Measurements from ENCODE around the gene C14orf119.
A peak's percentile ranks its signal among the peaks of the same experiment; 100 is the strongest.
"Not testable (repeated sequence)": the region's sequence is repeated elsewhere in the genome, so short reads cannot be mapped to it uniquely, and the experiment has no call there.

C14orf119 gene

DNA sequence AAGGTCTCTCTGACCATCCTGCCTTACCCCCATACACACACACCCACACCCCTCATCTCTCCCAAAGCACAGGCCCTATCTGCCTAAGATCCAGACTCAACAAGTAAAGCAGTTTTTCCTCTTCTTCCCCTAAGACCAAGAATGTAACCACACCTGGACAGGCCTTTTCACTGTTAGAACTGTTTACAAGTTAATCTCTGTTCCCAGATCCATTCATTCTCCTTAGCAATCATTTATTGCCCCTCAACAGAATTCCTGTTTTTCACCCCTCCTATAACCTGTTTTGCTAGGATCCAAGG is 11.4 kb downstream of the C14orf119 start:
- no peak overlapping the region for H3K9ac ChIP-seq
- no peak overlapping the region for H3K4me3 ChIP-seq
- TF ChIP-seq Cebpa-rat (IDR thresholded peaks at IDR 0.05), result no peak

DNA sequence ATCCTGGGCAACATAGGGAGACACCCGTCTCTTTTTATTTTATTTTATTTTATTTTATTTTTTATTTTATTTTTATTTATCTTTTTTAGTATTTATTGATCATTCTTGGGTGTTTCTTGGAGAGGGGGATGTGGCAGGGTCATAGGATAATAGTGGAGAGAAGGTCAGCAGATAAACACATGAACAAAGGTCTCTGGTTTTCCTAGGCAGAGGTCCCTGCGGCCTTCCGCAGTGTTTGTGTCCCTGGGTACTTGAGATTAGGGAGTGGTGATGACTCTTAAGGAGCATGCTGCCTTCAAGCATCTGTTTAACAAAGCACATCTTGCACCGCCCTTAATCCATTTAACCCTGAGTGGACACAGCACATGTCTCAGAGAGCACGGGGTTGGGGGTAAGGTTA is 12.3 kb downstream of the C14orf119 start:
- peaks cover 11% of the 10 kb centered on the region for H3K9me3 ChIP-seq
- H3K27ac ChIP-seq, H3K4me2 ChIP-seq, H3K9ac ChIP-seq, H3K4me1 ChIP-seq, H4K20me1 ChIP-seq, H3K27me3 ChIP-seq, H3K4me3 ChIP-seq, H3K36me3 ChIP-seq: not testable (repeated sequence)

More for the DNA sequence above, 11.4 kb downstream of the C14orf119 start:
- Histone ChIP-seq H3K4me2 (no peak overlapping the region), H3K27ac (no peak overlapping the region), H3K36me3 (no peaks in the 10 kb centered on the region), H3K4me1 (no peaks in the 10 kb centered on the region), H3K27me3 (no peaks in the 10 kb centered on the region), H4K20me1 (no peaks in the 10 kb centered on the region; the same call in 1 of the 2 replicates), H3K9me3 (peaks cover 11% of the 10 kb centered on the region)

DNA sequence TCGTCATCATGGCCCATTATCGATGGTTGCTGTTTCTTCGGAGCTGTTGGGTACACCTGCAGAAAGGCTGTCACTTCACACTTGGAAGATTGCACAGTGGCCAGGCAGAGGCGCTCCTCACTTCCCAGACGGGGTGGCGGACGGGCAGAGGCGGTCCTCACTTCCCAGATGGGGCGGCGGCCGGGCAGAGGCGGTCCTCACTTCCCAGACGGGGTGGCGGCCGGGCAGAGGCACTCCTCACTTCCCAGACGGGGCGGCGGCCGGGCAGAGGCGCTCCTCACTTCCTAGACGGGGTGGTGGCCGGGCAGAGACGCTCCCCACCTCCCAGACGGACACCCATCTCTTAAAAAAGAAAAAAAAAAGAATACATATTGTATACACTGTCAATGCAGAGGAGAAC is 12.9 kb downstream of the C14orf119 start:
- H3K9me3 ChIP-seq, result peaks cover 11% of the 10 kb centered on the region
- H4K20me1 ChIP-seq, H3K9ac ChIP-seq, H3K27ac ChIP-seq, H3K4me3 ChIP-seq, H3K4me1 ChIP-seq, H3K36me3 ChIP-seq, H3K27me3 ChIP-seq, H3K4me2 ChIP-seq: not testable (repeated sequence)

DNA sequence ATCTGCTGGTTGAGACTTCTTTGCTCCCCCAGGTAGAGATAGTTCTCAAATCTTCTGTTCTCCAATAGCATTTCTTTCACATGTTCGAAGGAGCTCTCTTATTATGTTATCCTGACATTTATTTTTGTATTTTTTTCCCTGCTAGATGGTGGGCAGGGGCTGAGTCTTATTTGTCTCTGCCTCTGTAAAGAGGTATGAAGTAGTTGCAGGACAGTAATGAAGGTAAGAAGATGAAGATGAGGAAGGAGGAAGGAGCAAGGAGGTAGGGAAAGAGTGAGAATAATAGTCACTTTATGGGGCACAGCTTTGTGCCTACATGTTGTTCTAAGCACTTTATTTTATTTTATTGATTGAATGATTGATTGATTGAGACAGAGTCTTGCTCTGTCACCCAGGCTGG is 14.5 kb downstream of the C14orf119 start:
- Histone ChIP-seq H3K4me3 (no peak overlapping the region), H3K27ac (no peak overlapping the region), H3K9me3 (peaks cover 11% of the 10 kb centered on the region), H3K27me3 (no peaks in the 10 kb centered on the region), H3K4me2 (no peak overlapping the region), H3K4me1 (peaks cover 2% of the 10 kb centered on the region), H3K9ac (no peak overlapping the region), H4K20me1 (no peaks in the 10 kb centered on the region), H3K36me3 (no peaks in the 10 kb centered on the region)
- TF ChIP-seq Cebpa-rat (IDR thresholded peaks at IDR 0.05), result no peak

DNA sequence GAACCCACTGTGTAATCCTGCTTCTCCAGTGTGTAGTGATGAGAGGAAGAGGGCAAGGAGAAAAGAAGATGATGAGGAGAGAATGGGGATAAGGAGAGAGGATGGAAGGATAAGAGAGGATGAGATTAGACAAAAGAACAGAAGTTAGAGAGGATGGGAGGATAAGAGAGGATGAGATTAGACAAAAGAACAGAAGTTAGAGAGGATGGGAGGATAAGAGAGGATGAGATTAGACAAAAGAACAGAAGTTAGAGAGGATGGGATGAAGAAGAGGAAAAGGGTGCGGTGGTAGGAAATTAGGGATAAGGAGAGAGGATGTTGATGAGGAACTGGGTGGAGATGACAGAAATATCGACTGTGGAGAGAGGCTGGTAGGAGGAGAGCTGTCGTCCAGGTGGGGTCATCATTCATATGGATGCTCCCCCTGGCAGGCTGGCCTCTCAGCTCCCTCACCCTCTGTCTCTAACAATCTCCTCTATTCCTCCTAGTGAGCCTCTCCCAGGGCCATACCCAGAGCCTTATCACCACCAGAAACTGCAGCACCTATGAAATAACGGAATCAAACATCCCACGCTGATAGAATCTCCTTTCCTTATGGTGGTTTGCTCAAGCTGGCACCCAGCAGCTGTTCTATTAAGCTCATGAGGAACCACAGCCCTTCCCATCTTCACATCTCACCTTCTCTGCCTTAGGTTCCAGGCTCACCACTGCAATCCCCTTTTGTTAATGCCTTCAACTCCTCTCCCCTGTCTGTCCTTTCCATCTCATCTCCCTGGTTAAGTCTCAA is 15.5 kb downstream of the C14orf119 start:
- TF ChIP-seq Cebpa-rat (IDR thresholded peaks at IDR 0.05), result no peak
- Histone ChIP-seq H3K4me1 (peaks cover 12% of the 10 kb centered on the region), H3K27me3 (no peaks in the 10 kb centered on the region), H3K4me2 (no peak overlapping the region), H3K4me3 (no peak overlapping the region), H3K27ac (no peak overlapping the region), H4K20me1 (no peaks in the 10 kb centered on the region), H3K9me3 (peaks cover 11% of the 10 kb centered on the region), H3K9ac (no peak overlapping the region), H3K36me3 (no peaks in the 10 kb centered on the region)

DNA sequence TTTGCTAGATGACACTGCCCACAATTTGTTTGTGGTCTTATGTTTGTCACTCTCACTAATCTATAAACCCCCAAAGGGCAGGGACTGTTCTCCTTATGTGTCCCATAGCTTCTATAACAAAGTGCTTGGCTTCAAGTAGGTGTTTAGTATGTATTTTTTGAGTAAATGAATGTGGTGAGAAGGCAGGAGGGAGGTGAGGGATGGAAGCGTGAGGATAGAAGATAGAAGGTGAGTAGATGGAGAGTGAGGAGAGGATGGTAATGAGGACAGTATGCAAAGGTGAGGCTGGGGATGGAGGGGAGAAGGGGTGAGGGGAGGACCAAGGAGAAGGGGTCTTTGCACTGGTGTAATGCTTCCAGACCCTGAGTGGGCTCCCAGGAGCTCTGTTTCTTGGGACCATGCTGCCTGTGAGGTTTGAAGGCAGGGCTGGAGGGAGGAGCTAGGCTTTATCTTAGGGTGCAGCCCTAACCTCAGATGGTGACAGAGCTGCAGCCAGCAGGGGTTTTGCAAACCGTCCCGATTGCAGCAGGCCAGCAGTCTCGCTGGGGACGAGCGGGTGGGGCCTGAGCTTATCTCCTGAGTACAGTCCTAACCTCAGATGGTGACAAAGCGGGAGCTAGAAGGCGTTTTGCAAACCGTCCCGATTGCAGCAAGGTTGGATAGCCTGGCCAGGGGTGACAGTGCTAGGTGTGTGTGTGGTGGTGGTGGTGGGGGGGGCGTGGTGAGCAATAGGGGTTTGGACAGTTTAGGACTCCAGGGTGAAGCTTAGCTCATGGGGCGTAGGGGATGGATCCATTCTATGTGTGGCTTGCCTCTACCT is 17.3 kb downstream of the C14orf119 start:
- peaks cover 11% of the 10 kb centered on the region for H3K9me3 ChIP-seq
- no peak overlapping the region for H3K4me3 ChIP-seq
- H3K9ac ChIP-seq, result no peak overlapping the region
- no peaks in the 10 kb centered on the region for H3K27me3 ChIP-seq
- no peak for TF ChIP-seq Cebpa-rat (IDR thresholded peaks at IDR 0.05)
- no peaks in the 10 kb centered on the region for H4K20me1 ChIP-seq
- H3K4me1 ChIP-seq, result peaks cover 20% of the 10 kb centered on the region
- H3K4me2 ChIP-seq, result no peak overlapping the region
- no peak overlapping the region for H3K27ac ChIP-seq
- H3K36me3 ChIP-seq, result no peaks in the 10 kb centered on the region

DNA sequence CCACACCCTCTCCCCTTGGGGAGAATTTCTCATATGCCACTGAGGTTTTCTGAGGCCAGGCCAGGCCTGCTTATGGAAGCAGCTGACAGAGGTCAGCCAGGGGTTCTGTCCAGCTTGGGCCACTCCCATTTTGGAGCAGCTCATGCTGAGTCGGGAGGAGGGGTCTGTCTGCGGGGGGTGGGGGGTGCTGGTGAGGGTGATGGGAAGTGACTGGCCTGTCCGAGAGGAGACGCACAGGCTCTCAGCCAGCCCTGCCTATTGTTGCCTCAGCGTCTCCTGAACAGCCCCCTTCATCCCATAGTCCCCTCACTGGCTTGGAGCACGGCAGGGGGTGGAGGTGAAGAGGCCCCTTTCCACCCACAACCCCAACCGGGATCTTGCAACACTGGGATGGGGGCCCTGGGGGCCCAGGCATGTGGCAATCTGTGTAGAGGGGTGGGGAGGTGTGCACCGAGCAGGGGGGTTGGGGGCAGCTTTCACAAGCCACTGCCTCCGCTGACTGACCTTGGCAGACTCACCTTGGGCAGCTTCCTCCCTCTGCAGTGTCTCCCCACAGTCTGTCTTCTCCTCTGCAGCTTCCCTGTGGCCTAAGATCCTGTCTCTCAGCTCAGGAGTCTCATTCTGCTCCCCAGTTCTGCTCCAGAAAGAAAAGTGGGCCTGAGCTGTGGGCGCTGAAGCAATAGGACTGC is 18.3 kb downstream of the C14orf119 start:
- peaks cover 4% of the 10 kb centered on the region for H3K9me3 ChIP-seq
- H3K36me3 ChIP-seq, result no peaks in the 10 kb centered on the region
- no peak overlapping the region for H3K4me3 ChIP-seq
- H3K9ac ChIP-seq, result no peak overlapping the region
- no peak for TF ChIP-seq Cebpa-rat (IDR thresholded peaks at IDR 0.05)
- H3K27me3 ChIP-seq, result no peaks in the 10 kb centered on the region
- no peaks in the 10 kb centered on the region for H4K20me1 ChIP-seq
- peaks cover 30% of the 10 kb centered on the region for H3K4me1 ChIP-seq
- no peak overlapping the region for H3K4me2 ChIP-seq
- H3K27ac ChIP-seq, result no peak overlapping the region

DNA sequence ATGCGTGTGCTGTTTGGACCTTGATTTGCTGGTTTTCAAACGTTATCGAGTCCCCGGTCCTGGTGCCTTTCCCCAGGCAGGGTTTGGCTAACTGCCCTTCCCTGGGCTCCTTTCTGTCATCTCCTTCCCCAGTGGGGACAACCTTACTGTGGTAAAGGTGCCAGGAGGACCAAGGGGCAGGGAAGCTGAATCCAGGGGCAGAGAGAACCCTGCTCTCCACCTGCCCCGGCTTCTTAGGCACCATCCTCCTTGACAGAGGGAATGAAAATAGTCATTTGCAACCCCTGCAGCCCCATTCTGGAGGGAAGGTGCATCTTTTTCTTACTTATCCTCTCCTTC is 18.8 kb downstream of the C14orf119 start:
- H3K27ac ChIP-seq, result no peak overlapping the region
- no peaks in the 10 kb centered on the region for H3K27me3 ChIP-seq
- H3K4me2 ChIP-seq, result no peak overlapping the region
- peaks cover 35% of the 10 kb centered on the region for H3K4me1 ChIP-seq
- H3K9ac ChIP-seq, result no peak overlapping the region
- no peaks in the 10 kb centered on the region for H3K9me3 ChIP-seq
- no peak for TF ChIP-seq Cebpa-rat (IDR thresholded peaks at IDR 0.05)
- H4K20me1 ChIP-seq, result no peaks in the 10 kb centered on the region
- no peaks in the 10 kb centered on the region for H3K36me3 ChIP-seq
- no peak overlapping the region for H3K4me3 ChIP-seq

DNA sequence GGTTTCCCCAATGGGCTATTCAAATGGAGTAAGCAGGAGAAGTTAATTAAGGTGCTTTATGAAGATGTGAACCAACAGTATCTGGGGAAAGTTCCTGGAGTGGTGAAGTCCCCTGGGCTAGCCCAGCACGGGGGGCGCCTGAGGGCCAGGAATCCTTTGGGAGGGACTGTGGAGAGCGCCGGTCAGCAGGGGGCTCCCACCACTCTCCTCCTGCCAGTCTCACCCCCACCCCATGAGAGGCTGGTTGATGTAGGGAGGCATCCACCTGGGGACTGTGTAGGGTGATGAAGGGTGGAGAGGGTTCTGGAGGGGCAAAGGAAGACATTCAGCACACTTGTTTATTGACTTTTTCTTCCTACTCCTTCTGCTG is 19.3 kb downstream of the C14orf119 start:
- H4K20me1 ChIP-seq, result no peaks in the 10 kb centered on the region
- no peaks in the 10 kb centered on the region for H3K9me3 ChIP-seq
- TF ChIP-seq Cebpa-rat (IDR thresholded peaks at IDR 0.05), result no peak
- no peaks in the 10 kb centered on the region for H3K36me3 ChIP-seq
- H3K4me1 ChIP-seq, result peaks cover 41% of the 10 kb centered on the region
- H3K27me3 ChIP-seq, result no peaks in the 10 kb centered on the region
- peak overlapping the region; percentile 6; the same call in 1 of the 2 replicates for H3K4me2 ChIP-seq
- H3K4me3 ChIP-seq, result no peak overlapping the region
- no peak overlapping the region for H3K27ac ChIP-seq
- H3K9ac ChIP-seq, result no peak overlapping the region
